ENCODE measurements around the gene JAKMIP3.

Gene JAKMIP3

DNA sequence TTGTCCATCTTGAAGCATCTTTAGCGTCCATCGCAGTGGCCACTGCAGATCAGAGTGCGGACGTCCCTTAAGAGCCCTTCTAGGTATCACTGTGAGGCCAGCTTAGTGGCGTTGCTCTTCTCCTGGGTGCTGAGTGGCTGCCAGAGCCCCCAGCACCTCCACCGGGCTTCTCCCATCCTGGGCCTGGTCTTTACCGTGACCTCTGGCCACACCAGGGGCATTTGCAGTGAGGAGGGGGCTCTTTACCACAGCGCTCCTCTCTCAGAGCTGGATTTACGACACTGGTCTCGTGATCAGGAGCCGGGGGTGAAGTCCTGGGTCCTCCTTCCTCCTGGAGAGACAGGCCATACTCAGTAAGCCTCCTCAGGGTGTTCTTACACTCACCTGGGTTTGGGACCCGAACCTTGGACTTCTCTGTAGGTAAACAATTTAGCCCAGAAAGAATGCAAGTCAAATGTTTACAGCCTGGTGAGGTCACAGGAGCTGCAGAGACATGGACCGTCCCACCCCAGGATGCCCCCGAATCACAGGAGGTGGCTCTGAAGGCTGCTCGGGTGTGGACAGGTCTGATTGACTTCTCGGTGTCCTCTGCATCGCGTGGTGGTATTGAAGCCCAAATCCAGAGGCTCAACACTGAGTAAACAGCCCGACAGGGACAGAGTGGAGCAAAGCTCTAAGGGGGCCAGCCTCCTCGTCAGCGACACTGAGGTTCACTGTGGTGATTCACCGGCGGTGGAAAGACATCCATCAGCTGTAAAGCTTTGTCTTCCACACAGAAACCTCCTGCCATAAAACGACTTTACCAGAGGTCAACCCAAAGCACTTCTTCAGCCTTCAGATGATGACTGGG, 33.0 kb downstream of the JAKMIP3 start:
- no peak for DNase-seq (ENCODE audit: low spot score)

DNA sequence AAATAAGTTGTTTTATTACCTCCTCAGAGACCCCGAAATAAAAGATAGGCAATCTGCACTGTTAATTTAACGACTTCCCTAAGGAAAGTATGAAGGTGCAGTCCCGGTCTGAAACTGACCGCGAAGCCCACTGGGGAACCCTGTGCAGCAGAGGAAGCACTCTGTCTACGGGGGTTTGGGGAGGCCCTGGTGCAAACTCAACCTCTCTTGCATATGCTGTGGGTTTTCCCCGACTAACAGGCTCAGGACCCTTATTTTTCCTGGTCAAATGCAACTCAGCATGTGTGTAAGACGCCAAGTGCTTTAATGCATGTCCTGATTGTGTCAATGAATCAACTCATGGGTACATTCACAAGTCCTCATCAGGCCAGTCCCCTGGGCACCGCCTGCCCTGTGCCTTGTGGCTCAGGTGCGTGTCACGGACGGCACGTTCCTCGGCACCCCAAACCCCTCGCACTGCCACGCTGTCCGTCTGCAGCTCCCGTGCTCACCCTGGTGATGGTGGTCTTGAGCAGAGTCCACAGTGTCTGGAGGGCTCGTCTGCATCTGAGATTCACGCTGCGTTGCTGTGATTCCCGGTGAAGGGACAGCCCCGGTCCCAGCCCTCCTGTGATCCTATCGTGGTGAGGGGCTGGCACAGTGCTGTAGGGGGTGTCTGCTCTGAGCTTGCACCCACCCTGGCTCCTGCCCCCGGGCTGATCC, 33.8 kb downstream of the JAKMIP3 start:
- no peak for DNase-seq (ENCODE audit: low spot score)

DNA sequence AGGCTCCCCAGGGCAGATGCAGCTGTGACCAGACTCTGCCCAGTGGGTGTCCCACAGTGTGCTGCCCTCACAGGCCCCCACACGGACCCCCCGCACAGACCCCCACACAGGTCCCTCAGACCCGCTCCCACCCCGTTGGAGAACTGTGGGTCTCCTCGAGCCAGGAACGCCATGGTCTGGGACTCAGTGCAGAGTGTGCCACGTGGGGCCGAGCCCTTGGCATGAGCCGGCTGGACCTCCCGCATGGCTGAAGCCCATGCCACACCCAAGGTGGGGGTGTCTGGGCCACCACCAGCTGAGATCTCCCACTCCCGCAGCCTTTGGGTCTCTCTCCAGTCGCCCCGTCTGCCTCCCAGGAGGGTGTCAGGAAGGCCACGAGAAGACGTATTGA, 34.3 kb downstream of the JAKMIP3 start:
- DNase-seq (ENCODE audit: low spot score), result no peak

DNA sequence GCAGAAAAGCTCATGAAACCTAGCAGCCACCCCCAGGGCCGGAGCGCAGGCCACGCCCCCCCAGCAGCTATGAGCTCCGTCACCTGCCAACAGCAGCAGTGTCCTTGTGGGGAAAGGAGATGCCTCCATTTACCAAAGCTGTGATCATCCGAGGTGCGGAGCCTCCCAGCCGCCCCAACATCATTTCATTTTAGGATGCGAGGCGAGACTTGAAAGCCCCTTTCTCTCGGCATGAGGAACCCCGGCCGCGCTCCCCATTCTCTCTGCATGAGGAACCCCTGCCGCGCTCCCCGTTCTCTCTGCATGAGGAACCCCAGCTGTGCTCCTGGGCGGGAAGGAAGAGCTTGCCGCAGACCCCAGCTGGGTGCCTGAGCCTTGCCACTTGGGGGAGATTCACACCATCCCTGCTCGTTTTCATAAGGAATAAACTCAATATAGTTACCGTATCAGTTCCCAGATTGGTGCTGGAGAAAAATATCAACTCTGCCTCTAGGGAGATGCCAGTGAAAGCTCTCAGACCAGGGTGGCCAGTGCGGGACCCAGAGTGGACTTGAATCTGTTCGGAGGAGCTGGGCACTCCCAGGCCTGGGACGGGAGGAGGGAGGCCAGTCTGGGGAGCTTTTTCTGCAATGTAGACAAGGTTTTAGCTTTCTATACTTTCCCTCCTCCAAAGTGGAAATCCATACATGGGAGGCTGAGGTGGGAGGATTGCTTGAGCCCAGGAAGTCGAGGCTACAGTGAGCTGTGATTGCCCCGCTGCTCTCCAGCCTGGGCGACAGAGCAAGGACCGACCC, 35.0 kb downstream of the JAKMIP3 start:
- no peak for DNase-seq (ENCODE audit: low spot score)

DNA sequence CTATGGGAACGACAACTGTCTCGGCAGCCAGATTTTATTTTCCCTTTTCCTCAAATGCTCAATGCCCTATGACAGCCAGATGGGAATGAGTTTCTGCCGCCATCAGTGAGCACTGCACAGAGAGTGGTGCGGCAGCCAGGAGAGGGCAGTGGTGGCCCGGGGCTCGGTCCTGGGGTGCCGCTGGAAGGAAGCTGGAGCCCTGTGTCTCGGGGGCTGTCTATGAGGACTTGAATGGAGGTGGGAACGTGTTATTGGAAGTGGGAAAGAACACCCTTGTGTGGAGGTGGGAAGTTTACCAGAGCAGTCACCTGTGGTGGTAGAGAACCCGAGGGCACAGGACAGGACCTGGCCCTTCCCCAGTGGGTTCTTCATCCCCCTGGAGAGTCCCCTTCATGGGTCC, 35.8 kb downstream of the JAKMIP3 start:
- DNase-seq (ENCODE audit: low spot score), result no peak

DNA sequence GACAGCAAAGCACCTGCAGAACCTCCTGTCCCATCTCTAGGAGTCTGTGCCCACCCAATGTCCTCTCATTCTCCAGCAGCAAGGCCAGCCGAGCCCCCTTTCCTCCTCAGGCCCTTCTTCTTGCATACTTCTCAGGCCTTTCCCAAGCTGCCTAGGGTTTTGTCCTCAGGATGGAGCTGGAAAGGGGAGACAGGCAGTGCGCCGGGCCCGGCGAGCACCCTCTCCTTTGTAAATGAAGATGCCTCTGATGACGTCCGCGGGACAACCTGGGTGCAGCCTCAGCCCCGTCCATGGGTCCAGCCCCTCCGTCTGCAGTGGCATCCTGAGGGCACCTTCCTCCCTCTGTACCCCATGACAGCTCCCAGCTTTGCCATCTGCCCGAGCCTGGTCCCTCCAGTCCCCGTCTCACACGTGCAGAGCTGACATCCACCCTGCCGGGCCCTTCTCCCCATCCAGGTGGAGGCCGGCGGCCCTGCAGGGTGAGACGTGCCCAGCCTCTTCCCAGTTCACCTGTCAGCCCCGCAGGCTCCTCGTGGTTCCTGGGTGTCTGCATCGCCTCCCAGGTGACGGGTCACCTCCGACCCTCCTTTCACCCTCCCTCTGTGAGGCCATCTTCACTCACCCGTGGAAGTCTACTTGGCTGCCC, 36.4 kb downstream of the JAKMIP3 start:
- no peak for DNase-seq (ENCODE audit: low spot score)

DNA sequence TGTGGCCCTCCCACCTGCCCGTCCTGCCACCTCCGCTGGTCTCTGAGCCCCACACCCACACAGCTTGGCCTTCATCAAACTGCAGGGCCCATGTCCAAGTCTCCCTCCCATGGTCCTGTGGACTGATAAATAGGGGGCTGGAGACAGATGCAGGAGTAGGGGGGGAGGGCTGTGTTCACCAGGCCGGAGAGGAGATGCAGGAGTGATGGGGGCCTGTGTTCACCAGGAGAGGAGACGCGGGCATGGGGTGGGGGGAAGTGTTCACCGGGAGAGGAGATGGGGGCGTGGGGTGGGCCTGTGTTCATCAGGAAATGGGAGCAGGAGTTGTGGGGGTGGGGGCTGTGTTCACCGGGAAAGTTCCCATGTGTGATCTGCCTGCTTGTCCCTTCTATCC, 37.0 kb downstream of the JAKMIP3 start:
- no peak for DNase-seq (ENCODE audit: low spot score)

DNA sequence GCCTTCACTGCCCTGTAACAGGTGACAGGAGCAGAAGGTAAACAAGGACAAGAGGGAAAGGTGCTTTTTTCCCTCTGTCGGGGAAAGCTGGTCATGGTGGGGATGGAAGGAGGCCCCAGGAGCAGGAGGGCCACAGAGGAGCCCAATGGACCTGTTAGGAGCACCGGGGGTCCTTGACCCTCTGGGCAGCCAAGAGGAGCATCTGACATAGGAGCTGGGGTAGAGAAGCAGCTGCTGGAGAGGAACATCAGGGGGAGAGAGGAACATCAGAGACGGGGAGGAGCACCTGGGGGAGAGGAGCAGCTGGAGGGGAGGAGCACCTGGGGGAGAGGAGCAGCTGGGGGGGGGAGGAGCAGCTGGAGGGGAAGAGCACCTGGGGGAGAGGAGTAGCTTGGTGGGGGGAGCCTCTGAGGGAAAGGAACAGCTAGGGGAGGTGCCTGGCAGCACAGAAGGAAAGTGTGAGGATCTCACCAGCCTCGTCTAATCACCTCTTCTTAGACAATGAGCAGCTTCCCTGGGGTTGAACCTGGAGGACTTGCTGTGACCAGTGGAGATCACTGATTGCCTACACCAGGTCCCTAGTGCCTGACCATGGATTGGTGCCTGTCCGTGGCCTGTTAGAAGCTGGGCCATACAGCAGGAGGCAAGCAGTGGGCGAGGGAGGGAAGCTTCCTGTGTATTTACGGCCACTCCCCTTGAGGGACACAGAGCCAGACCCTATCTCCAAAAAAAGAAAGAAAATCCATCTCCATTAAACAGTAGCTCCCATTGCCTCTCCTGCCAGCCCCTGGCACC, 37.6 kb downstream of the JAKMIP3 start:
- no peak for DNase-seq (ENCODE audit: low spot score)

DNA sequence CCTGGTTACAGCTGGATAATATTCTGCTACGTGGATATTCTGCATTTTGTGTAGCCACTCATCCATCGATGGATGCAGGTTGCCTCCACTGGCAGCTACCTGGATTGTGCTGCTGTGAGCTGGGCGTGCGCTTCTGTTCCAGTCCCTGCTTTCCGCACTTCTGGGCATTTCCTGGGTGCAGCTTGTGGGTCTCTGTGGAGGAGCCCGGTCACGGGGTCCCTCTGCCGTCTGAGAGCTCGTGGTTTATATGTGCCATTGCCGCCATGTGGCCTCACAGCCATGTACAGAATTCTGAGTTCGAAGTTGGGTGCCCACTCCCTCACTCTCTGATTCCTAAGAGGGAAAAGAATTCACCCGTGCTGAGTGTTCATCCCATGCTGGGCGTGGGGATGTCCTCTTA, 38.3 kb downstream of the JAKMIP3 start:
- DNase-seq (ENCODE audit: low spot score), result no peak

DNA sequence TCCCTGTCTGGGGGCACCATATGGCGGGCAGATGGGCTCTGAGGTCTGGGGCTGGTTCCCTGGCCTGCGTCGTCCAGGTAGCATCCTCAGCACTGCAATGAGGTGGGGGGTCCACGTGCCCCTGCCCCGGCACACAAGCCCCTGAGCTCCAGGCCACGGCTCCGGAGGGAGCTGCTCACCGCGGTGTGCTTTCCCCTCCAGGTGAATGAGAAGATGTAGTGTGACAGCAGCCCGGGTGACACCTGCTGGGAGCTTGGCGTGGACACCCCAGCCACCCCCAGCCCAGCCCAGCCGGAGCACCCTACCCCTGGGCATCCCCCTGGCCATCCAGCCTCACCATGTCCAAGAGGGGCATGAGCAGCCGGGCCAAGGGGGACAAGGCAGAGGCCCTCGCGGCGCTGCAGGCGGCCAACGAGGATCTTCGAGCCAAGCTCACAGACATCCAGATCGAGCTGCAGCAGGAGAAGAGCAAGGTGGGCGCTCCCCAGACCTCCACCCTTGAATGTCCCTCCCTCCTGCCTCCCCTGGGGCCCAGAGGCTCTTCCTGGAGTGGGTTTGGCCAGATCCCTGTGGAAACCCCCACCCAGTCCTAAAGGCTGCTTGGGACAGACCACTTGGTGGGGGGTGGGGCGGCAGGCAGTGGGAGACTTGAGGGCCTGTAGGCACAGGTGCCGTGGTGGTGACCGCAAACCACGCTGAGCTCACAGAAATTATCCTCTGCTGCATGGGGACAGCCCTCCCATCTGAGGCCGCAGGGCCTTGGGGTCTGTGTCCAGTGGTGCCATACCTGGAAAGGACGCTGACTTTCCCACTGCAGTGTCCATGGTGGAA, 38.9 kb downstream of the JAKMIP3 start:
- DNase-seq (ENCODE audit: low spot score), result no peak

DNA sequence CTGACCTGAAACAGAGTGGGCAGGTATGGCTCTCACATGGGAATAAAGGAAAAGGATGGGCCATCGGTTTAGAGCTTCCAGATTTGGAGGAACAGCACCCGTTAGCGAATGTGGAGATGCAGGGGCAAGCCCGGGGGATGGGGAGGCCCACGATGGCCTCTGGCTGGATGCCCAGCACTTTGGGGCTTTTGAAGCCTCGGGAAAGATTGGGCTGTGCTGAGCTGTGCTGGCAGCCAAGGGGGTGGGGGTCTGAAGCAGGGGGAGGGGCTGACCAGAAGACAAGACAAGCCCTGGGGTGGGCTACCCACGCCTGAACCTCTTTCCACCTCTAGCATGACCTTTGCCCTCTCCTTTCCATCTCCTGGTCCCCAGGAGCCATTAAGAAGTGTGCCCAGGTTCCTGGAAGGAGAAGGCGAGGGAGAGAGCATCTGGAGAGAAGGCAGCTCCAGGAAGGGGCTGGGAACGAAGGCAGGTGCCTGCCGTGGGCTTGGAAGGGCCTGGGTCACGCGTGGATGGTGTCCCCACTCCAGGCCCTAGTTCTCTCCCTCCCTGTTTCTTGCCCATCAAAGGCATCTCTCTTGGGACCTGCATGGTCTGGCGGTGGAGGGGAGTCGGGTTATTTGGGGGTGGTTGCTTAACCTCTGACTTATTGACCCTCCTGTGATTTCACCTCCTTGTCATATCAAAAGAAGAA, 39.7 kb downstream of the JAKMIP3 start:
- DNase-seq (ENCODE audit: low spot score), result no peak

DNA sequence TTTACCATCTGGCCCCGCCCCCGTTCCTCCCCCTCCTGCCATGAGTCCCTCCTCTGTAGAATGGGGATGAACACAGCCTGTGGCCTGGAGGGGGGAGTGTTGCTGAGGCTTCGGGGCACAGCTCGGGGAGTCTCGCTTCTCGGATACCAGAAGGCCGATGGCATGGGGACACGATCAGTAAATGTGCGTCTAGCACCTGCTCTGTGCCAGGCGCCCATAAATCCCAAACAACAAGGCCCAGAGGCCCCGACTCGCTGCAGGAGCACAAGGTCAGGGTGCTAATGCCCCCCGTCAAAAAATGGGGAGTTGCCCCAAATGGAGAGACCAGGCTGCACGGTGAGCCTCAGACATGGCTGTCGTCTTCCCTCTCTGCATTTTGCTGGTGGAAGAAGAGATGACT, 40.7 kb downstream of the JAKMIP3 start:
- no peak for DNase-seq (ENCODE audit: low spot score)

DNA sequence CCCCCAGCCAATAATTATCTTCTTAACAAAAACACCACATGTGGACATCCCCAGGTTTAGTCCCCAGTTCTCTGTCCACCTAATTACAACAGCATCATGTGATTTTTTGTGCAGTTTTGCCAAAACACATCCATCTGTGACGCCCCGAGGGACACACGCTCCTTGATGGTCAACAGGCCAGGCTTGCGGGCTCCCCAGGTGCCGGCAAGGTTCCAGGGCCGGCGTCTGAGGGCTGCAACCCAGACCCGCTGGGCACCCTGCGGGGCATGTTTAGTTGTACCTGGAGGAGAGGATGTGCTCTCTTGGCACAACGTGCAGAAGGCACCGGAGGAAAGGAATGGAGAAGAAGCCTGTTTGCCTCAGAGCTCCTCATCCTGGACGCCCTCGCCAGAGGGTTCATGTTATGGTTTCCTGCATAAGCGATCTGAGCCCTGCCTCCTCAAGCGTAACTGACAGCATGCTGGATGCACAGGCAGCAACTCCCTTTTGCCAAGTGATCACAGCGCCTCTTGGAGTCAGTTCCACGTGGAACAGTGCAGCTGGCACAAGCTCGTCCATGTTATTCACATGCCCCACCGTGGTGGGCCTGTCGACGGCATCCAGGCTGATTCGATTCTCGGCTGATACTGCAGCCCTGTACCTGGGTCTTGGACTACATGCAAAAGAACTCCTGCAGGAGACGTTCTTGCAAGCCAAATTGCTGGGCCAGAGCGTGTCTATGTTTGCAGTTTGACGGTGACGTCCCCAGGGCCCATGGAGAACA, 41.6 kb downstream of the JAKMIP3 start:
- no peak for DNase-seq (ENCODE audit: low spot score)

DNA sequence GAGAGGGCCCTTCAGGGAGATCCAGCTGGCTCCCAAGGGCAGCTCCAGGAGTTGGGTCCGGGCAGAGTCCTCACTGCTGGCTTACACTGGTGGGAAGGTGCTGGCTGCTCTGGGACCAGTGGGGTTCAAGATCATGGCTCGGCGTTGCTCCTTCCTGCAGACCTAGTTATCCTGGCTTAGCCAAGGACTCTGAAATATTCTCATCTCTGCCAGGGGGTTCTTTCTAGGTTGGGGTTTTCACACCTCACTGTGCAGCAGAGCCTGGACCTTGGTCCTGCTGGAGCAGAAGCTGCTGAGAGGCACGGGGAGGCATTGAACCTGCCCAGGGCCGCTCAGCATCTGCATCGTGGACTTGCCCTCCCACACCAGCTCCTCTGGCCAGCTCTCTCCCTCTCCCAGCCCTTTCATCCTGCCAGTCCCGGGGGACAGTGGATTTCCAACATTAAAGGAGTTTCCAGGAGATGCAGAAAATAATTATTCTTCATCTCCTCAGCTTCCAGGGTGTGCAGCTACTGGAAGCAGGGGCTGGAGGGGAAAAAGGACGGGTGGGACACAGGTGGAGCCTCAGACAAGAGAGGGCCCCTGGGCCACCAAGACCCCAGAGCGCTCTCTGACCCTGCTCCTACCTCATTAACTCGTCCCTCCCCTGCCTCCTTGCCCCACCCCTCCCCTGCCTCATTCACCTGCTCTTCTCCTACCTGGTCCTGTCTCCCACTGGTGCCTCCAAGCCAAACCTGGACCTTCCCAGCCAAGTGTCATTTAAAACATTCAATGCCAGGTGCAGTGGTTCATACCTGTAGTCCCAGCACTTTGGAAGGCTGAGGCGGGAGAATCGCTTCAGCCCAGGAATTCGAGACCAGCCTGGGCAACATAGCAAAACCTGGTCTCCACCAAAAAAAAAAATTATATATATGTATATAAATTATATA, 42.5 kb downstream of the JAKMIP3 start:
- no peak for DNase-seq (ENCODE audit: low spot score)

DNA sequence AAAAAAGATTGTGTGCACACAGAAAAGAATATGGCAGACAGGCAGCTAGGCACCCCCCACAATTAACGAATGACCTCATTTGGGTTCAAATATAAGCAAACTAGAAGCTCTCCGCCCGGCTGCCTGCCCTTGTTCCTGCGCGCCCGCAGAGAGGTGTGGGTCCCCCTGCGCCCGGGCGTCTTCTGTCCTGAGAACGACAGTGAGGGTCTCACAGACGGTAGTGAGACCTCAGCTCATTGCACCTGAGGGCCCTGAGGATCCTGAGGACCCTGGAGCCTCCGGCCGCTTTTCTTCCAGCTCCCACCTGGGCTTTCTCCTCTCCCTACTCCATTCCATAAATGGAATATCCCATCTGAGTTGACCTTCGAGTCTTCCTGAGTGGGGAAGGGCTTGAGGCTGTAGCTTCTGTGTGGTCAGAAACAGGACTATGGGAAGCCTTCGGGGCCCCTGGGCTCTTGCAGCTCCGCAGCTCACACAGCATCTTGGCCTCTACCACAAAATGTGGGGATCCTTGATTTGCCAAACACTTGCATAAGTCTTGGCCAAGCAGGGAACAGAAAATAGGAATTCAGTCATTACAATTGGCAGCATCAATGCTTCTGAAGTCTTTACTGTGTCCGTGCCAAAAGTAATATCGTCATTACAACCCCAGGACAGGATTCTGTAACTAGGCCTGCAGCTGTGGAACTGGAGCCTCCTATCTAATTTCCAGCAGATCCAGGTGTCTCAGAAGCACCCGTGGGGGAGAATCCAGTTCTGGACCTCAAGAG, 43.8 kb downstream of the JAKMIP3 start:
- DNase-seq (ENCODE audit: low spot score), result no peak

DNA sequence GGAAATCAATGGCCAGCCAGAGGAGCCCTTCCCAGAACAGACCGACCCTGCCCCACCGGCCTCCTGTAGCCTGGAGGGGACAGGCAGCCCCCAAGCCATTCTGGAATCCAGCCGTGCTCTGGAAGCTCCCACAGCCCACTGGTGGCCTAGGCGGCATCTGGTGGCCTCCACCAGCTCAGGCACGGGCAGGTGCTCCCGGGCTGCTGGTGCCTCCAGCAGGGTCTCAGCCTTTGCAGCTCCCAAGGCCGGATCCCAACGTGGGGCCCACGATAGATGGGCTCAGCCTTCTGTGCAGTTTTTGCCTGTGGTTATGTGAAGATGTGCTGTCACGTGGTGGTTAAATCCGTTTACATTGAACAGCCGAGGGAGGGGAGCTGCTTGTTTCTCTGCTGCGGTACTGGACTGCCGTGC, 44.4 kb downstream of the JAKMIP3 start:
- no peak for DNase-seq (ENCODE audit: low spot score)

DNA sequence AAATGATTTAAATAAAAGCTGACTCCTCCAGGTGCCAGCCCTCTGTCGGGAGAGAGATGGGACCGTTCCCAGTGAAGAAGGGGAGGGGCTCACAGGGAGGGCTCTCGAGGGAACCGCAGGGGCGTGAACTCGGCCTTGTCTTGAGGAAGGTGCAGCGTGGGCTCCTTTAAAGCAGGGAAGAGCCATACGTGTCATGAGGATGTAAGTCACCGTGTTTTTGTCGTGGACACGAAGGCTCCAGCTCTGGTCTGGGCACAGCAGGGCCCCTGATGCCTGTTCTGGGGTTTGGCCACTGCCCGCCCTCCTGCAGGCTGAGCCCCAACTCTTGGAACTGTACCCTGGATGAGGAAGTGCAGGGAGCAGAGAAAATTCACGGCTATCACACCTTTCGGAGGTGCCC, 45.0 kb downstream of the JAKMIP3 start:
- DNase-seq (ENCODE audit: low spot score), result no peak

Data from germinal center (tissue), 1 donor.